H1 (cell line): ENCODE measurements around the gene GAN. TPM values are rescaled to one million over a fixed set of nuclear protein-coding genes. Genes with fewer than 3 reads are reported as not detected.

Experiments used
- CTCF ChIA-PET: fragments of 300-600 bp; sonication (Branson Sonifier 250); formaldehyde crosslinking; loops from one replicate; lab custom pipeline; 2021; ENCODE audit not compliant: partially characterized antibody; lab: Charles Lee
- POLR2A ChIA-PET: fragments of 300-600 bp; sonication (Branson Sonifier 250); formaldehyde crosslinking; loops from one replicate; lab custom pipeline; 2021; ENCODE audit warnings: inconsistent platforms; ENCODE audit not compliant: partially characterized antibody; lab: Charles Lee
- DNase-seq, 2 experiments: peaks; one replicate each; pipeline versions ENCODE4 v3.0.0 to v3.0.0-alpha.2; 2010 to 2022; ENCODE audit warnings: low spot score in 2 of 2, low read depth in 1 of 2, mixed read lengths in 1 of 2
- FAIRE-seq: peaks from 2 replicates; lab custom pipeline; 2011; peaks lifted over from hg19 to GRCh38; lab: Jason Lieb, UNC
- H2AFZ ChIP-seq: 2 replicates; pipeline ENCODE4 v1.8.1; 2012; ENCODE audit warnings: low read length, inconsistent platforms
- H2AK5ac ChIP-seq: 2 replicates; pipeline ENCODE4 v1.6.1; 2013; ENCODE audit warnings: low read depth, low read length
- H2BK120ac ChIP-seq: replicated peaks from 2 replicates; pipeline ENCODE3; 2013; ENCODE audit warnings: low read depth, low read length, inconsistent platforms
- H2BK12ac ChIP-seq: 2 replicates; pipeline ENCODE4 v1.6.1; 2013; ENCODE audit warnings: low read depth, low read length
- H2BK15ac ChIP-seq: 2 replicates; pipeline ENCODE4 v1.6.1; 2013; ENCODE audit warnings: low read length
- H2BK20ac ChIP-seq: 2 replicates; pipeline ENCODE4 v1.6.1; 2013; ENCODE audit warnings: low read length
- H2BK5ac ChIP-seq: 2 replicates; pipeline ENCODE4 v1.6.1; 2013; ENCODE audit warnings: low read depth, low read length
- H3K14ac ChIP-seq: 2 replicates; pipeline ENCODE4 v1.6.1; 2013; ENCODE audit warnings: inconsistent platforms; ENCODE audit not compliant: insufficient read length
- H3K18ac ChIP-seq: 2 replicates; pipeline ENCODE4 v1.6.1; 2013; ENCODE audit warnings: low read length; ENCODE audit errors: extremely low read depth
- H3K23ac ChIP-seq: 2 replicates; pipeline ENCODE4 v1.6.1; 2013; ENCODE audit warnings: inconsistent platforms; ENCODE audit not compliant: insufficient read length
- H3K23me2 ChIP-seq: 2 replicates; pipeline ENCODE4 v1.6.1; 2013; ENCODE audit warnings: low read depth, low read length
- H3K27ac ChIP-seq: 2 replicates; pipeline ENCODE4 v1.6.1; 2011; ENCODE audit warnings: low read depth, low read length, inconsistent platforms
- H3K27me3 ChIP-seq, 4 experiments: replicated peaks in 1 of 4; 1 replicate in 1 of 4; 2 replicates in 3 of 4; pipeline versions ENCODE4 v1.6.1 to v1.8.1; 2011 to 2013; ENCODE audit warnings: low read length in 3 of 4, mild to moderate bottlenecking in 3 of 4, inconsistent platforms in 2 of 4, mixed read lengths in 2 of 4, moderate library complexity in 1 of 4; ENCODE audit not compliant: control insufficient read depth in 3 of 4, insufficient read depth in 3 of 4; ENCODE audit errors: extremely low read depth in 1 of 4
- H3K36me3 ChIP-seq, 4 experiments: 2 replicates each; pipeline versions ENCODE4 v1.6.1 to v1.8.1; 2011 to 2013; ENCODE audit warnings: mild to moderate bottlenecking in 4 of 4, low read length in 3 of 4, moderate library complexity in 2 of 4, control low read depth in 1 of 4, inconsistent platforms in 1 of 4; ENCODE audit not compliant: insufficient read depth in 4 of 4, control insufficient read depth in 2 of 4
- H3K4ac ChIP-seq: replicated peaks from 2 replicates; pipeline ENCODE3; 2013; ENCODE audit warnings: low read length, low read depth, mixed read lengths, inconsistent platforms; ENCODE audit not compliant: insufficient read length
- H3K4me1 ChIP-seq, 4 experiments: replicated peaks in 1 of 4; 1 replicate in 1 of 4; 2 replicates in 3 of 4; pipeline versions ENCODE4 v1.6.1 to v1.8.1; 2011 to 2013; ENCODE audit warnings: low read length in 3 of 4, inconsistent platforms in 2 of 4, mixed read lengths in 1 of 4; ENCODE audit not compliant: insufficient read depth in 4 of 4, control insufficient read depth in 3 of 4
- H3K4me2 ChIP-seq, 2 experiments: 2 replicates each; pipeline versions ENCODE4 v1.6.1 to v1.8.1; 2011 to 2013; ENCODE audit warnings: low read depth in 2 of 2, low read length in 2 of 2, control low read depth in 1 of 2, inconsistent platforms in 1 of 2, mild to moderate bottlenecking in 1 of 2; ENCODE audit not compliant: insufficient read depth in 1 of 2
- H3K4me3 ChIP-seq, 4 experiments: fragments of 200-600, 300-600 bp in 1 of 4; sonication (generic), shearing (Covaris generic), sonication (Bioruptor Twin) in 1 of 4; 2 replicates each; pipeline versions ENCODE4 v1.5.1 to v1.8.1; 2011 to 2016; ENCODE audit warnings: low read length in 4 of 4, low read depth in 3 of 4, control low read depth in 2 of 4, inconsistent platforms in 2 of 4, mild to moderate bottlenecking in 2 of 4, mixed read lengths in 1 of 4, moderate library complexity in 1 of 4; ENCODE audit not compliant: insufficient read depth in 2 of 4; ENCODE audit errors: extremely low read depth in 1 of 4
- H3K56ac ChIP-seq: replicated peaks from 2 replicates; pipeline ENCODE3; 2013; ENCODE audit warnings: low read depth, mild to moderate bottlenecking, mixed read lengths, low read length, inconsistent platforms; ENCODE audit not compliant: insufficient read length
- H3K79me1 ChIP-seq: 2 replicates; pipeline ENCODE4 v1.6.1; 2013; ENCODE audit warnings: low read depth, low read length, control low read depth
- H3K79me2 ChIP-seq, 2 experiments: 2 replicates each; pipeline versions ENCODE4 v1.6.1 to v1.8.1; 2012 to 2013; ENCODE audit warnings: low read length in 2 of 2, mild to moderate bottlenecking in 2 of 2, inconsistent platforms in 1 of 2; ENCODE audit not compliant: insufficient read depth in 2 of 2, control insufficient read depth in 1 of 2
- H3K9ac ChIP-seq, 4 experiments: replicated peaks in 1 of 4; 1 replicate in 1 of 4; 2 replicates in 3 of 4; pipeline versions ENCODE4 v1.6.1 to v1.8.1; 2011 to 2013; ENCODE audit warnings: low read depth in 3 of 4, low read length in 3 of 4, control low read depth in 2 of 4, mild to moderate bottlenecking in 2 of 4, moderate library complexity in 2 of 4, inconsistent platforms in 1 of 4; ENCODE audit errors: extremely low read depth in 1 of 4
- H3K9me3 ChIP-seq, 2 experiments: 2 replicates each; pipeline versions ENCODE4 v1.6.1 to v1.8.1; 2012 to 2013; ENCODE audit warnings: mild to moderate bottlenecking in 2 of 2, moderate library complexity in 2 of 2, control low read depth in 1 of 2, inconsistent platforms in 1 of 2, low read depth in 1 of 2, low read length in 1 of 2, mixed read lengths in 1 of 2; ENCODE audit not compliant: insufficient read depth in 2 of 2
- H4K20me1 ChIP-seq, 2 experiments: replicated peaks in 1 of 2; 2 replicates each; pipeline versions ENCODE3 to v1.8.1; 2011 to 2013; ENCODE audit warnings: inconsistent platforms in 2 of 2, low read length in 2 of 2, mild to moderate bottlenecking in 1 of 2; ENCODE audit not compliant: insufficient read depth in 2 of 2, control insufficient read depth in 1 of 2
- H4K5ac ChIP-seq: 2 replicates; pipeline ENCODE4 v1.6.1; 2013; ENCODE audit warnings: low read length, low read depth, mixed read lengths, inconsistent platforms; ENCODE audit not compliant: insufficient read length
- H4K8ac ChIP-seq: 2 replicates; pipeline ENCODE4 v1.8.0; 2013; ENCODE audit warnings: mild to moderate bottlenecking, moderate library complexity, low read length, inconsistent platforms; ENCODE audit not compliant: insufficient read depth; ENCODE audit errors: extremely low read depth
- H4K91ac ChIP-seq: replicated peaks from 2 replicates; pipeline ENCODE3; 2013; ENCODE audit warnings: low read length, mixed read lengths, inconsistent platforms; ENCODE audit not compliant: insufficient read length
- CHD2 ChIP-seq: IDR thresholded peaks from 2 replicates; pipeline ENCODE4 v1.6.1; 2012; ENCODE audit warnings: low read length, improper control_type of control experiment
- EP300 ChIP-seq, 2 experiments: IDR thresholded peaks; 1 replicate in 1 of 2; 2 replicates in 1 of 2; pipeline ENCODE4 v1.6.1; 2011 to 2012; ENCODE audit warnings: low read depth in 2 of 2, low read length in 2 of 2, mild to moderate bottlenecking in 2 of 2, borderline replicate concordance in 1 of 2, inconsistent platforms in 1 of 2, moderate library complexity in 1 of 2
- FOSL1 ChIP-seq: IDR thresholded peaks from 2 replicates; pipeline ENCODE4 v1.6.1; 2011; ENCODE audit warnings: mild to moderate bottlenecking, low read depth, low read length, moderate library complexity; ENCODE audit not compliant: insufficient read depth
- HDAC2 ChIP-seq, 2 experiments: fragments of 300-600 bp in 1 of 2; sonication (generic) in 1 of 2; IDR thresholded peaks; 2 replicates each; pipeline ENCODE4 v1.6.1; 2011 to 2012; ENCODE audit warnings: low read depth in 2 of 2, low read length in 2 of 2, mild to moderate bottlenecking in 2 of 2, moderate library complexity in 2 of 2, borderline replicate concordance in 1 of 2, inconsistent platforms in 1 of 2
- KDM1A ChIP-seq: fragments of 200-600, 300-600 bp; sonication (generic); IDR thresholded peaks from 2 replicates; pipeline ENCODE4 v1.7.1; 2016; ENCODE audit warnings: mild to moderate bottlenecking, low read length, borderline replicate concordance
- KDM4A ChIP-seq: IDR thresholded peaks from one replicate; pipeline ENCODE4 v1.7.1; 2012; ENCODE audit warnings: low read depth, mild to moderate bottlenecking, moderate library complexity, low read length, inconsistent platforms; ENCODE audit not compliant: severe bottlenecking
- POU5F1 ChIP-seq: IDR thresholded peaks from 2 replicates; pipeline ENCODE4 v1.6.1; 2011; ENCODE audit warnings: low read depth, mild to moderate bottlenecking, low read length, moderate library complexity
- RBBP5 ChIP-seq: IDR thresholded peaks from 2 replicates; pipeline ENCODE4 v1.7.1; 2012; ENCODE audit warnings: low read depth, mild to moderate bottlenecking, inconsistent platforms, low read length, moderate library complexity, borderline replicate concordance
- TAF7 ChIP-seq: optimal IDR thresholded peaks from 2 replicates; pipeline ENCODE3; 2011; ENCODE audit warnings: low read depth, mild to moderate bottlenecking, inconsistent platforms, low read length, moderate library complexity, borderline replicate concordance
- TEAD4 ChIP-seq: IDR thresholded peaks from 2 replicates; pipeline ENCODE4 v1.6.1; 2012; ENCODE audit warnings: low read depth, low read length, inconsistent platforms, mixed read lengths
- WGBS, 2 experiments: shearing (Covaris generic) in 1 of 2; methylation state at CpG; one replicate each; pipeline versions ENCODE4 v1.1.6 to v1.1.7; 2013 to 2015; ENCODE audit warnings: low lambda C conversion rate in 2 of 2, mixed read lengths in 2 of 2, inconsistent platforms in 1 of 2, low coverage in 1 of 2, missing lambda C conversion rate in 1 of 2; ENCODE audit not compliant: insufficient replicate concordance in 2 of 2, insufficient coverage in 1 of 2, insufficient read length in 1 of 2; ENCODE audit errors: extremely low coverage in 1 of 2, missing lambda C conversion rate in 1 of 2; 5-methylcytosine and 5-hydroxymethylcytosine counted together
- polyA plus RNA-seq, 7 experiments: library from polyadenylated mRNA; depleted of rRNA in 3 of 7; stranded (reverse) in 5 of 7; unstranded in 2 of 7; fragments of >200 nt in 5 of 7; fragments of 200-250 nt in 2 of 7; gene quantifications; 1 replicate in 5 of 7; 2 replicates in 1 of 7; 4 replicates in 1 of 7; pipeline versions ENCODE4 v1.2.1 to v1.2.3, GENCODE V29; 2011 to 2013; ENCODE audit warnings: missing spikeins in 2 of 7, mixed read lengths in 2 of 7
- total RNA-seq: library from RNA; stranded (reverse); fragmentation: NEBNext Ultra II Directional; extraction: Animal tissue kit (Norgen Biotek cat#: 25700); gene quantifications from 2 replicates; pipeline ENCODE4 v1.2.1, GENCODE V29; 2021
- TF ChIP-seq, protein P1 (sequence below): IDR thresholded peaks from 2 replicates; pipeline ENCODE4 v1.6.1; 2012; ENCODE audit warnings: low read length, inconsistent platforms

GAN gene
- total and polyA plus RNA-seq, 2 of the 8 experiments (the other 6 are each of a cell fraction or from before 2014, with no cell fraction given) = 4.5 to 23.9 TPM

DNA sequence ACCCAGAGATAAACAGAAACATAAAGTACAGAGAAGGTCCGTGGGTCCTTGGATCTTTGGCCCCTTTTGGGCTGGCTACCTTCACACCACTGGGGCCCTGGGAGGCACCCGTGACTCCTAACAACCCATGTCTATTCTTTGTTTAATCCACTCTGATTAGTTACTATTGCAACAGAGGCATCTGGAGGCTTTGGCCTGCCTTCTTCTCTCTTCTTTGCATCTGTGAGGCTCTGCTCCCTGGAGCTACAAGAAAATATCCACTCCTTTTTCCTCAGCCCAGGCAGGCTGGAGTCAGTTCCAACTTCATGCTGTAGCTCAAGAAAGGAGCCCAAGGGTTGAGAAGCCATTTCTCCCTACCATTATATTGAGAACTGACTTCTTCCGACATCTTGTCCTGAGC is 120.3 kb downstream of the GAN start:
- Histone ChIP-seq H3K27me3 (no peaks in the 10 kb centered on the region), H4K8ac (no peak overlapping the region), H3K36me3 (no peaks in the 10 kb centered on the region), H3K4ac (no peak overlapping the region), H3K4me3 (no peak overlapping the region), H2BK12ac (no peak overlapping the region), H3K4me1 (peaks cover 0 to 5% (median under 1%) of the 10 kb centered on the region in 4 experiments; a peak in 1 of 7 replicates), H3K18ac (no peak overlapping the region), H3K14ac (no peak overlapping the region), H2BK120ac (no peak overlapping the region), H4K5ac (no peak overlapping the region), H3K56ac (no peak overlapping the region), H3K79me1 (no peaks in the 10 kb centered on the region), H2BK20ac (no peak overlapping the region), H3K23me2 (no peaks in the 10 kb centered on the region), H2AFZ (no peak overlapping the region), H4K91ac (no peak overlapping the region), H3K23ac (no peak overlapping the region), H2BK5ac (no peak overlapping the region), H3K4me2 (no peak overlapping the region), H3K27ac (no peak overlapping the region), H2AK5ac (no peak overlapping the region), H3K79me2 (no peaks in the 10 kb centered on the region), H3K9me3 (no peaks in the 10 kb centered on the region), H2BK15ac (no peak overlapping the region), H4K20me1 (no peaks in the 10 kb centered on the region), H3K9ac (no peak overlapping the region)
- ChIA-PET POLR2A (interaction anchor here (0.6 to 1.3 kb wide), 3 partner anchors 22 to 120 kb away, joined by 3 to 4 read pairs (median 3); partner anchors contain the start of gene GAN), CTCF (interaction anchor here (0.5 to 1.4 kb wide), 3 partner anchors 16 to 189 kb away, joined by 3 to 4 read pairs (median 4); no protein-coding TSS in a partner anchor)
- FAIRE-seq = no peak
- no peak for DNase-seq
- WGBS, 2 experiments = 75% methylated on average over 3 of the region's 3 CpGs; no CpG with 5 or more reads in 1 of the 2 experiments
- TF ChIP-seq KDM1A (no peak), EP300 (IDR thresholded peaks at IDR 0.05; ENCODE audit: borderline replicate concordance in 1 of 2, low read depth in 2 of 2, low read length in 2 of 2) (no peak), CHD2 (no peak), HDAC2 (IDR thresholded peaks at IDR 0.05; ENCODE audit: borderline replicate concordance in 1 of 2, low read depth in 2 of 2, low read length in 2 of 2) (no peak), RBBP5 (no peak), KDM4A (no peak), FOSL1 (no peak), POU5F1 (no peak), TAF7 (no peak), TEAD4 (no peak)
- TF ChIP-seq, protein P1, sequence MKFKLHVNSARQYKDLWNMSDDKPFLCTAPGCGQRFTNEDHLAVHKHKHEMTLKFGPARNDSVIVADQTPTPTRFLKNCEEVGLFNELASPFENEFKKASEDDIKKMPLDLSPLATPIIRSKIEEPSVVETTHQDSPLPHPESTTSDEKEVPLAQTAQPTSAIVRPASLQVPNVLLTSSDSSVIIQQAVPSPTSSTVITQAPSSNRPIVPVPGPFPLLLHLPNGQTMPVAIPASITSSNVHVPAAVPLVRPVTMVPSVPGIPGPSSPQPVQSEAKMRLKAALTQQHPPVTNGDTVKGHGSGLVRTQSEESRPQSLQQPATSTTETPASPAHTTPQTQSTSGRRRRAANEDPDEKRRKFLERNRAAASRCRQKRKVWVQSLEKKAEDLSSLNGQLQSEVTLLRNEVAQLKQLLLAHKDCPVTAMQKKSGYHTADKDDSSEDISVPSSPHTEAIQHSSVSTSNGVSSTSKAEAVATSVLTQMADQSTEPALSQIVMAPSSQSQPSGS = no peak
